ENCODE measurements around the gene SS18L1. TPM values are rescaled to one million over a fixed set of nuclear protein-coding genes. Genes with fewer than 3 reads are reported as not detected.

SS18L1 gene
- polyA plus RNA-seq, 1 of the 3 experiments (the other 2 are of a cell fraction), result 10.7 TPM

- Histone ChIP-seq H3K4me2 (no peak overlapping the region), H3K9me3 (no peaks in the 10 kb centered on the region), H3K4me3 (ENCODE audit: low read depth in 2 of 2, low read length in 1 of 2) (no peak overlapping the region), H4K20me1 (ENCODE audit: insufficient read depth) (no peaks in the 10 kb centered on the region), H3K9me2 (no peaks in the 10 kb centered on the region), H3F3A (replicated peaks; ENCODE audit: insufficient read depth) (peaks cover 7% of the 10 kb centered on the region), H3K36me3 (replicated peaks in 1 of 2; ENCODE audit: control insufficient read depth in 1 of 2, insufficient read depth in 2 of 2, low read length in 1 of 2) (no peaks in the 10 kb centered on the region), H3K27me3 (ENCODE audit: insufficient read depth) (peaks cover 16% of the 10 kb centered on the region; the same call in 1 of the 2 replicates), H2AFZ (ENCODE audit: low read depth) (no peak overlapping the region), H3K79me2 (ENCODE audit: insufficient read depth) (no peaks in the 10 kb centered on the region), H3K4me1 (ENCODE audit: control insufficient read depth in 1 of 2, insufficient read depth in 2 of 2, low read depth in 1 of 2, low read length in 1 of 2) (peaks cover 0 to 21% of the 10 kb centered on the region in 2 experiments; a peak in 1 of 4 replicates), H3K9ac (no peak overlapping the region), H3K27ac (ENCODE audit: low read depth in 2 of 2, low read length in 1 of 2) (no peak overlapping the region)
- POLR2A ChIA-PET, result no interaction called here
- peak; percentile 40 for DNase-seq
- CTCF ChIA-PET, result interaction anchor here (0.7 to 1.1 kb wide), 3 partner anchors 8 to 17 kb away, joined by 3 to 4 read pairs (median 3); no protein-coding TSS in a partner anchor
- TF ChIP-seq JUND (IDR thresholded peaks at IDR 0.05), result no peak
- no peak for TF ChIP-seq EZH2phosphoT487 (IDR thresholded peaks at IDR 0.05; ENCODE audit: borderline replicate concordance, low read depth)
- TF ChIP-seq TCF12 (IDR thresholded peaks at IDR 0.05), result no peak
- TF ChIP-seq ELF1 (IDR thresholded peaks at IDR 0.05), result no peak
- TF ChIP-seq GATA2 (CRISPR knock-in tag; IDR thresholded peaks at IDR 0.05), result no peak
- no peak for TF ChIP-seq RCOR1 (IDR thresholded peaks at IDR 0.05; ENCODE audit: low read length)
- TF ChIP-seq, protein P1, sequence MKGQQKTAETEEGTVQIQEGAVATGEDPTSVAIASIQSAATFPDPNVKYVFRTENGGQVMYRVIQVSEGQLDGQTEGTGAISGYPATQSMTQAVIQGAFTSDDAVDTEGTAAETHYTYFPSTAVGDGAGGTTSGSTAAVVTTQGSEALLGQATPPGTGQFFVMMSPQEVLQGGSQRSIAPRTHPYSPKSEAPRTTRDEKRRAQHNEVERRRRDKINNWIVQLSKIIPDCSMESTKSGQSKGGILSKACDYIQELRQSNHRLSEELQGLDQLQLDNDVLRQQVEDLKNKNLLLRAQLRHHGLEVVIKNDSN (IDR thresholded peaks at IDR 0.05; ENCODE audit: borderline replicate concordance, low read depth), result no peak
- TF ChIP-seq RXRA (IDR thresholded peaks at IDR 0.05; ENCODE audit: borderline replicate concordance, low read depth), result no peak
- TF ChIP-seq, protein P2, sequence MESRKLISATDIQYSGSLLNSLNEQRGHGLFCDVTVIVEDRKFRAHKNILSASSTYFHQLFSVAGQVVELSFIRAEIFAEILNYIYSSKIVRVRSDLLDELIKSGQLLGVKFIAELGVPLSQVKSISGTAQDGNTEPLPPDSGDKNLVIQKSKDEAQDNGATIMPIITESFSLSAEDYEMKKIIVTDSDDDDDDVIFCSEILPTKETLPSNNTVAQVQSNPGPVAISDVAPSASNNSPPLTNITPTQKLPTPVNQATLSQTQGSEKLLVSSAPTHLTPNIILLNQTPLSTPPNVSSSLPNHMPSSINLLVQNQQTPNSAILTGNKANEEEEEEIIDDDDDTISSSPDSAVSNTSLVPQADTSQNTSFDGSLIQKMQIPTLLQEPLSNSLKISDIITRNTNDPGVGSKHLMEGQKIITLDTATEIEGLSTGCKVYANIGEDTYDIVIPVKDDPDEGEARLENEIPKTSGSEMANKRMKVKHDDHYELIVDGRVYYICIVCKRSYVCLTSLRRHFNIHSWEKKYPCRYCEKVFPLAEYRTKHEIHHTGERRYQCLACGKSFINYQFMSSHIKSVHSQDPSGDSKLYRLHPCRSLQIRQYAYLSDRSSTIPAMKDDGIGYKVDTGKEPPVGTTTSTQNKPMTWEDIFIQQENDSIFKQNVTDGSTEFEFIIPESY (IDR thresholded peaks at IDR 0.05; ENCODE audit: borderline replicate concordance, low read depth), result no peak
- TF ChIP-seq, protein P3, sequence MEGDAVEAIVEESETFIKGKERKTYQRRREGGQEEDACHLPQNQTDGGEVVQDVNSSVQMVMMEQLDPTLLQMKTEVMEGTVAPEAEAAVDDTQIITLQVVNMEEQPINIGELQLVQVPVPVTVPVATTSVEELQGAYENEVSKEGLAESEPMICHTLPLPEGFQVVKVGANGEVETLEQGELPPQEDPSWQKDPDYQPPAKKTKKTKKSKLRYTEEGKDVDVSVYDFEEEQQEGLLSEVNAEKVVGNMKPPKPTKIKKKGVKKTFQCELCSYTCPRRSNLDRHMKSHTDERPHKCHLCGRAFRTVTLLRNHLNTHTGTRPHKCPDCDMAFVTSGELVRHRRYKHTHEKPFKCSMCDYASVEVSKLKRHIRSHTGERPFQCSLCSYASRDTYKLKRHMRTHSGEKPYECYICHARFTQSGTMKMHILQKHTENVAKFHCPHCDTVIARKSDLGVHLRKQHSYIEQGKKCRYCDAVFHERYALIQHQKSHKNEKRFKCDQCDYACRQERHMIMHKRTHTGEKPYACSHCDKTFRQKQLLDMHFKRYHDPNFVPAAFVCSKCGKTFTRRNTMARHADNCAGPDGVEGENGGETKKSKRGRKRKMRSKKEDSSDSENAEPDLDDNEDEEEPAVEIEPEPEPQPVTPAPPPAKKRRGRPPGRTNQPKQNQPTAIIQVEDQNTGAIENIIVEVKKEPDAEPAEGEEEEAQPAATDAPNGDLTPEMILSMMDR (IDR thresholded peaks at IDR 0.05), result no peak
- no peak for TF ChIP-seq GABPA (IDR thresholded peaks at IDR 0.05; ENCODE audit: low read depth)
- TF ChIP-seq FOXJ3 (CRISPR knock-in tag; IDR thresholded peaks at IDR 0.05), result no peak
- TF ChIP-seq FOXM1 (IDR thresholded peaks at IDR 0.05; ENCODE audit: low read depth), result no peak
- TF ChIP-seq NRF1 (IDR thresholded peaks at IDR 0.05; ENCODE audit: low read depth, low read length), result no peak
- TF ChIP-seq SIN3A (IDR thresholded peaks at IDR 0.05; ENCODE audit: borderline replicate concordance, low read depth, low read length), result no peak
- no peak for TF ChIP-seq POLR2AphosphoS5 (IDR thresholded peaks at IDR 0.05; ENCODE audit: low read depth, low read length)
- no peak for TF ChIP-seq REST (IDR thresholded peaks at IDR 0.05; ENCODE audit: low read depth, low read length)
- TF ChIP-seq MEF2A (IDR thresholded peaks at IDR 0.05; ENCODE audit: borderline replicate concordance, low read depth), result no peak
- no peak for TF ChIP-seq YY1 (IDR thresholded peaks at IDR 0.05; ENCODE audit: low read depth)
- 74% methylated on average over 27 of the region's 37 CpGs for WGBS (ENCODE audit: low lambda C conversion rate)
These were observed 84.7 kb downstream of the SS18L1 start for GRCh38 chr20:62227977-62228958.

Data from SK-N-SH (cell line).